Subcutaneous adipose tissue (tissue), 4 donors: ENCODE results near the gene STK38L. TPM values are rescaled to one million over a fixed set of nuclear protein-coding genes. Genes with fewer than 3 reads are reported as not detected.

ENCODE experiments used
- CTCF ChIP-seq: fragments of 450-650 bp; IDR thresholded peaks from one replicate; pipeline ENCODE4 v1.5.1; 2016; ENCODE audit warnings: low read depth, mild to moderate bottlenecking, control low read depth, antibody characterized with exemption, moderate library complexity
- total RNA-seq, 4 donors: library from RNA; depleted of rRNA; stranded (reverse); fragments of >200 nt; gene quantifications; one replicate each; pipeline ENCODE4 v1.1.0, GENCODE V29; 2016

Gene STK38L
- total RNA-seq, 4 donors from 2014 or later = 30.1 to 75.7 (median 51.6) TPM

GRCh38 chr12:27207615-27208413, 36.3 kb upstream of the STK38L start:
- no peak for TF ChIP-seq CTCF

- no peak for TF ChIP-seq CTCF
Observed at GRCh38 chr12:27208414-27208750, 35.7 kb upstream of the STK38L start.

GRCh38 chr12:27209257-27209910, 34.7 kb upstream of the STK38L start:
- no peak for TF ChIP-seq CTCF

- no peak for TF ChIP-seq CTCF
Observed at GRCh38 chr12:27210187-27210586, 33.9 kb upstream of the STK38L start.

DNA sequence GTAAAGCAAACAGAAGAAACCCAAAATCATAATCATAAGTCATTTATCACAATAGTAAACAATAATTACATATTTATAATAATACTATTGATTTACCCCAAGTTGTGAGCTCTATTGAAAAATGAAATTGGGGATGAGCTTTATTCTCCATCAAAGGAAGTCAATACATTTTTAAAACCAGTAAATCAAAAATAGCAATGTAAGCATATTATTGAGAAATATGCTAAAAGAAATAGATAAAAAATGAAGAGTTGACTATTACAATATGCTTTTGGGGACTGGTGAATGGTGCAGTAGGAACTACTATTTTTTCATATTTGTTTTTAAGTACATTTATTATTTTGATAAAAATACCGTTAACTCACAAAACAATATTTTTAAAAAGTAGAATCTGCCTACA, 31.2 kb upstream of the STK38L start:
- no peak for TF ChIP-seq CTCF

- no peak for TF ChIP-seq CTCF
Observed at GRCh38 chr12:27213304-27213703, 30.8 kb upstream of the STK38L start.
